HG02852 (cell line): ENCODE data around the gene WDCP.
"Not testable (repeated sequence)": the region's sequence is repeated elsewhere in the genome, so short reads cannot be mapped to it uniquely, and the experiment has no call there.

Experiments used
- ATAC-seq: cut with Tn5 transposase; IDR thresholded peaks from one replicate; pipeline ENCODE4 v1.9.1; 2021; ENCODE audit warnings: mild to moderate bottlenecking, moderate library complexity; ENCODE audit not compliant: unreplicated experiment

The WDCP gene

DNA sequence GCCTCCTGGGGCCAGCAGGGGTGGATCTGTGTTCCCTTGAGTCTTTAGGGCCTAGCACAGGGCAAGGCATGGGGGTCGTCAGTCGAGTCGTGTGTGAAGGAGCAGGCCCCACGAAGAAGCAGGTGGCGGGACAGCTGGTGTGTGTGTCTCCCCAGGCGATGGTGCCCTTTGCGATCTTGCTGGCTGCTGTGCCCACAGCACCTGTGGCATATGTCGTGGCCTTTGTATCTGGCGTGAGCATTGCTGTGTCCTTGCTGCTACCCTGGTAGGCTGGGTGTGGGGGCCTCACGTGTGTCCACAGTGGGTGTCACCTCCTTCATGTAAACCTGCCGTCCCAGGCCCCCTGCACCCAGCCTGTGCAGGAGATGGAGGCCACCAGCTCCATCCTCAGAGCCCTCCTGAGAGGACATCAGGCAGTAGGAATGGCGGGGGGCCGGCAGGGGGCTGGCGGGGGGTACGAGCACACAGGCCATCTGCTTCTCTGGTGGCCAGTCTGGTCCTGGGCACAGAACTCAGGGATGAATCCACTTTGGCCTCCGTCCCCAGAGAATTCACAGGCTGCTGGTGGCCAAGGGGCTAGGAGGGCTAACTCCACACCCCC, 24.1 kb downstream of the WDCP start:
- no peak for ATAC-seq

DNA sequence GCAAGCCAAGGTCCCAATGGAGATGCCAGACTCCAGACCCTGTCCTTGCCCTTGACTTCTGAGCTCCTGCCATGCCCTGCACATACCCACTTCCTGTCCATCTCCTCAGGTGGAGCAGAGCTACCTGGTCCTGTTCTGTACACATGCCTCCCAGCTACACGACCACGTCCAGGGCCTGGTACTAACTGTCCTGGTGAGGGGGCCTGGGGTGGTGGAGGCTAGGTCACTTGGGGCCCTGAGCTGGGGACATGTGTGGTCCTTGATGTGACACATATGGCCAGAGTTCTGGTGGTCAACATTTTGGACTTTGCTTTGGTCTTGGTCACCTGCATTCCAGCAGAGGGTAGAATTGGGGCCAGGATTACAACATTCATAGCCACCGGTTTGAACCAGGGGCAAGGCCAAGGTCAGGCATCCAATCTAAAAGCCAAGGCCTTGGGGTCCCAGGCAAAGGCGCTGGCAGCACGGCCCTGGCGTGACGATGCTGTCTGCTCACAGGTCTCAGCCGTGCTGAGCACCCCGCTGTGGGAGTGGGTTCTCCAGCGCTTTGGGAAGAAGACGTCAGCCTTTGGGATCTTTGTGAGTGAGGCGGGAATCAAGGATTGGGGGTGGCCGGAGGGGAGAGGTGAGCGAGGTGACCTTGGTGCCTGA, 24.7 kb downstream of the WDCP start:
- no peak for ATAC-seq

DNA sequence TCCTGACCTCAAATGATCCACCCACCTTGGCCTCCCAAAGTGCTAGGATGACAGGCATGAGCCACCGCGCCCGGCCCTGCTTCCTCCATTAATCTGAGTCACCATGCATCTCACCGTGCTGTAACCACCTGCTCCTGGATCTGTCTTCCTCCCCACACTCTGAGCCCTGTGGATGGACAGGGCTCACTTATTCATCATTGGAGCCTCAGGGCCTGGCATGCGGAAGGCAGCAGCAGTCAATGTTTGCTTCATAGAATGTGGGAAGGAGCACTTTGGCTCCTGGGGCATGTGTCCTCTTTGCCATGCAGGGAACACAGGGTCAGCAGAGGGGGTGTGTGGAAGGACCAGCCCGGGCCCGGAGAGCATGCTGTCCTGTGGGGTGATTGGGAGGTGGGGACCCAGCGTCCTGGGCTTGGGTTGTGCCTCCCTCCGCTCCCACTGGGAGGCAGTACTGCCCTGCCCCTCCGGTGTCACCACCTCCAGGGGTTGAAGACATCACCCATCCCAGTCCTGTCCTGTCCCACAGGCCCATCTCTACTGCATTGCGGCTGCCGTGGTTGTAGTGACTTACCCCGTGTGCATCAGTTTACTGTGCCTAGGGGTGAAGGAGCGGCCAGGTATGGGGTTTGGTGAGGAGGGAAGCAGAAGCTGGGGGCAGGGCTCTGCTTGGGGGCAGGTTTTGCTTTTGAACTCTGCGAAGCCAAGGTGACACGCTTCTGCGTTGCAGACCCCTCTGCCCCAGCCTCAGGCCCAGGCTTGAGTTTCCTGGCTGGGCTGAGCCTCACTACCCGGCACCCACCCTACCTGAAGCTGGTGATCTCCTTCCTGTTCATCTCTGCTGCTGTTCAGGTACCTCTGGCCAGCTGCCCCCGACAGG, 25.8 kb downstream of the WDCP start:
- no peak for ATAC-seq

DNA sequence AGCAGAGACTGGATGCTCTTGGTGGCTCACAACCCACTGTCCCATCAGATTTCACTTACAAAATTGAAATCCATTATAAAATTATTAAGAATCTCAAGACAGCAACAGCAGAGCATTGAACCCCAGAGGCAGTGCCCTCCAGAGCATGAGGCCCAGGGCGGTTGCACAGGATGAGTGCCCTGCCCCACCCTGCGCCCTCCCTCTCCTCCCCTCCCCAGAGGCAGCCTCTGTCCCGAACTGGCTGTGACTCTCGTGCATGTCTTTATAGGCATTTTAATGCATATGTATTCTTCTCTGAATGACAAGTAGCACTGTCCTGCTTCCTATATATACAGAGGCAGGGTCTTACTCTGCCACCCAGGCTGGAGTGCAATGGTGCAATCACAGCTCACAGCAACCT, 26.9 kb downstream of the WDCP start:
- no peak for ATAC-seq

DNA sequence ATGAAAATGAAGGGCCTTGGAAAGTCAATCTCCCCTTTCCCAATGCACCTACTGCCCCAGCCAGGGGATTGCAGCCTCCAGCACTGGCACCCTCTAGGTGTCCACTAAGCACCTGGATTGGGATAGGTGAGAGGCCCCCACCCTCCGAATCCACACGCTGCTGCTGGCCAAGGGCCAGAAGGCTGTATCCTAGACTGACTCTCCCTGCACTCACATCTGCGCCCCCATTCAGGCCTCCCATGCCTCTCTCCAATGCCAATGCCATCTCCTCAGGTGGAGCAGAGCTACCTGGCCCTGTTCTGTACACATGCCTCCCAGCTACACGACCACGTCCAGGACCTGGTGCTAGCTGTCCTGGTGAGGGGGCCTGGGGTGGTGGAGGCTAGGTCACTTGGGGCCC, 27.5 kb downstream of the WDCP start:
- no peak for ATAC-seq

DNA sequence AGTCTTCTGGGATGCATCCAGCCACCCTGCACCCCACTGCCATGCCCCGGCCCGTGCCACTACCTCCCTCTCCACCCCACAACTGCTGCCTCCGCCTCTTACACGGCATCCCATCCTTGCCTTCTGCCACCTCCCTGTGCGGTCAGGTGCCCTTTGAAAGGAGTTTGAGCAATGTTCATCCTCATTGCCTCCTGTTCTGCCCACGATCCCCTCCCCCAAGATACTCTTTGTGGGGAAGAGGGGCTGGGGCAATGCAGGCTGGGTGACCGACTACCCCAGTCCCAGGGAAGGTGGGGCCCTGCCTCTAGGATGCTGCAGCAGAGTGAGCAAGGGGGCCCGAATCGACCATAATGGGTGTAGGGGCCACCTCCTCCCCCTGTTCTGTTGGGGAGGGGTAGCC, 28.9 kb downstream of the WDCP start:
- ATAC-seq = no peak

DNA sequence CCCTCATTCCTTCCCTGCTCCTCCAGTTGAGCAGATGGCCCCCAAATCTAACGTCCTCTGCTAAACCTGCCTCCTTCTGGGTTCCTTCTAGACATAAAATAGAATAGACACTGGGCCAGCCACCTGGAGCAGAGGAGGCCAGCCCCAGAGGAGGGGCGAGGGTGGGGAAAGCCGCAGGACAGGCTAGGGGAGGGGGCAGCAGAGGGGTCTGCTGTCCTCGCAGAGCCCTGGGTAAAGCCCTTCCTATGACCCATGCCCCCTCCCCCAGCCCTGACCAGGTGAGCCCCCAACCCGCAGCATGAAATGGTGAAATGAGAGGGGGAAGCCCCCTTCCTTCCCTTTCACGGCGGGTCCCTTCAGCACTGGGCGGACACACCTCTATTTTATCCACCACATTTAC, 29.5 kb downstream of the WDCP start:
- ATAC-seq = no peak

DNA sequence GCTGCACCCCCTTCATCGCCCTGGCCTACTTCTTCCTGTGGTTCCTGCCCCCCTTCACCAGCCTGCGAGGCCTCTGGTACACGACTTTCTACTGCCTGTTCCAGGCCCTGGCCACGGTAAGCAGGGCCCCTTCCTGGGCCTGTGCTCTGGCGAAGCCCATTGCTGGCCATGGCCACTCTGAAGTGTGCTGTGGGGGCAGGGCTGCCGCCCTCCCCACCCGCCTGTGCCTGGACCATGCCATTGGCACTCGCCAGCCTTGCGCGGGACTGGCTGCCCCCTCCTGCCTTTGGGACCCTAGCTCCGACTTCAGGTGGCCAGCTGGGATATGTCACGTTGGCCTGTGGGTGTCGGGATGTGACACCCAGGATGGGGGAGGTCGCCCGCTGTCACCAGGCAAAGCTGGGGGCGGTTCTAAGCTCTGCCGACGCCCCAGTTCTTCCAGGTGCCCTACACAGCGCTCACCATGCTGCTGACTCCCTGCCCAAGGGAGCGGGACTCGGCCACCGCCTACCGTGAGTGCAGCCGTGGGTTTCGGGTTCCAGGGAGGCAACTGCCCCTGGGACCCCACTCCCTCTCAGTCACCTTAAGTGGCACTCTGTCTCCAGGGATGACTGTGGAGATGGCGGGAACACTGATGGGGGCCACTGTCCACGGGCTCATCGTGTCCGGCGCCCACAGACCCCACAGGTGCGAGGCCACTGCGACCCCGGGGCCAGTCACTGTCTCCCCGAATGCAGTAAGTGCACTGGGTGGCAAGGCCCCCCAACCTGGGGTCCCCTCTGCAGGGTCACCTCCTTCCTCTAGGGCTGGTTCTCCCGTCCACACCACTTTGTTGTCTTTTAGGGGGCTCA, 30.1 kb downstream of the WDCP start:
- no peak for ATAC-seq

DNA sequence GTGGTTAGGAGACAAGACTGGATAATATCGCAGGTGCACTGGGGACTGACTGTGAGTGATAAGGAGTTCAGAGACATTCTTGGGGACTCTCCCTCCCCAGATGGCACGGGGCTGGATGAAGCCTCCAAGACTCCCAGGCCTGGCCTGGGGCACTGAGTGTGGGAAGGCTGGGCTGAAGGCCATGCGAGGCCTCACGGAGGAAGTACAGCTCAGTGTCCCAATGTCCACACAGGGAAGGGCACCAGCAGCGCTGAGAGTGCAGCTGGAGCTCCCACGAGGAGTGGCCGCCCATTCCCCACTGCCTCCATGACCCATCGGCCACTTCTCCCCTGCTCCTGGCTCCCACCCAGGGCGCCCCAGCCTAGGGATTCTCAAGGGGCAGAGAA, 30.8 kb downstream of the WDCP start:
- ATAC-seq = no peak

DNA sequence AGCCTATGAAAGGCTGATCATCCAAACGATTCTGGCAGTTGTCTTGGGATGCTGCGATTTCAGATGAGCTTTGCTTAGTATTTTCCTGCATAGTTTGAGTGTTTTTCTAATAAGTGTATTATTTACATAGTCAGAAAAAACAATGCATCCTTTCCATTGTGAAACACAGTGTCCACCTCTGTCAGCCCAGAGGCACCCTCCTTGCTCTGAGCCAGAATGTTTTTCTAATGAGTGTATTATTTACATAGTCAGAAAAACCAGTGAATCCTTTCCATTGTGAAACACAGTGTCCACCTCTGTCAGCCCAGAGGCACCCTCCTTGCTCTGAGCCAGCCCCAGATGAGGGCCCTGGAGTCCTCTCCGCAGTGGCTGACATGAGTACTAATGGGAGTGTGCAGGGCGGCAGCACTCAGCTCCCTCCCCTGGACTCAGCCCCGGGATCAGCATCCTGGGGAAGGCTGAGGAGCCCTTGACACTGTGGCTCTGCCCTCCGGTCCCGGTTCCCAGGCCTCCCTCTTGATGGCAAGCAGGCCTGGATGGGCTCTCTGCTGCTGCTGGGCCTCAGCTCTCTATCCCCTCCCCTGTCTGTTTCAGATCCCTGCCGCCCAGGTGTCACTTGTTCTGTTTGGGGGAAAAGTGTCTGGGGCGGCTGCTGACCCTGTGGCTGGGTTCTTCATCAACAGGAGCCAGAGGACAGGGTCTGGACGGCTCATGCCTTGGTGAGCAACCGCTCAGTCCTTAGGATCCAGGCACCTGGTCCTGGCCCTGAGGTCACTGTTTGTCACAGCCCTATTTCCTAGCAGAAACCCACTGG, 31.4 kb downstream of the WDCP start:
- ATAC-seq = no peak

DNA sequence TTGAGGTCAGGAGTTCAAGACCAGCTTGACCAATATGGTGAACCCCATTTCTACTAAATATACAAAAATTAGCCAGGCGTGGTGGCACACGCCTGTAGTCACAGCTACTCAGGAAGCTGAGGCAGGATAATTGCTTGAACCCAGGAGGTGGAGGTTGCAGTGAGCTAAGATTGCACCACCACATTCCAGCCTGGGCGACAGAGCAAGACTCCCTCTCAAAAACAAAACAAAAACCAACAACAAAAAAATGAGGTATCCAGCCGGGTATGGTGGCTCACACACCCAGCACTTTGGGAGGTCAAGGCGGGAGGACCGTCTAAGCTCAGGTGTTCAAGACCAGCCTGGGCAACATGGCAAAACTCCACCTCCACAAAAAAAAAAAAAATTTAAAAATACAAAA, 32.3 kb downstream of the WDCP start:
- not testable (repeated sequence) for ATAC-seq

DNA sequence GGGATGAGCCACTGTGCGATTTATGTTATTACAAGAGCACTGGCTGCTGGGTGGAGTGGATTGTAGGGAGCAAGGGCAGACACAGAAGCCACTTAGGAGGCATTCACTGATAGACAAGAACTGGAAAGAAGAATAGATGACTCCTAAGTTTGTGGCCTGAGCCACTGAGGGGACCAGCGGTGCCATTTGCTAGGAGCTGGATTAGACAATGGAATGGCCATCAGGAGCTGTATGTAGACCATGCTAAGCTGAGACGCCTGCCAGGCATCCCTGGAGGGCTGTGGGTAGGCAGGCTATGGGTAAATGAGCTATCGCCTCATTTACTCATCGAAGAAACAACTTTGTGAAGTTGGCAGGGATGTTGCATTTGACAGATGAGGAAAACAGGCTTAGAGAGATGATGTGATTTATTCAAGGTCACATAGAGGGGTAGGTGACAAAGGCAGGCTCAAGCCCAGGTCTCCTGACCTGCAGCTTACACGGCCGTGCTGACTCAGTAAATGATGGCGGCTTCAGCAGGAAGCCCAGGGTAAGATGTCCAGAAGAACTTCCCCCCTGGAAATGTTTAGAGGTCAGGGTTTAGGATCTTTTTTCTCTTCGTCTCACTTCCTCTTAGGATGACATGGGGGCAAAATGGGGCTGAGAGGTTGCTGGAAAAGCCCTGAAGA, 34.5 kb downstream of the WDCP start:
- no peak for ATAC-seq

DNA sequence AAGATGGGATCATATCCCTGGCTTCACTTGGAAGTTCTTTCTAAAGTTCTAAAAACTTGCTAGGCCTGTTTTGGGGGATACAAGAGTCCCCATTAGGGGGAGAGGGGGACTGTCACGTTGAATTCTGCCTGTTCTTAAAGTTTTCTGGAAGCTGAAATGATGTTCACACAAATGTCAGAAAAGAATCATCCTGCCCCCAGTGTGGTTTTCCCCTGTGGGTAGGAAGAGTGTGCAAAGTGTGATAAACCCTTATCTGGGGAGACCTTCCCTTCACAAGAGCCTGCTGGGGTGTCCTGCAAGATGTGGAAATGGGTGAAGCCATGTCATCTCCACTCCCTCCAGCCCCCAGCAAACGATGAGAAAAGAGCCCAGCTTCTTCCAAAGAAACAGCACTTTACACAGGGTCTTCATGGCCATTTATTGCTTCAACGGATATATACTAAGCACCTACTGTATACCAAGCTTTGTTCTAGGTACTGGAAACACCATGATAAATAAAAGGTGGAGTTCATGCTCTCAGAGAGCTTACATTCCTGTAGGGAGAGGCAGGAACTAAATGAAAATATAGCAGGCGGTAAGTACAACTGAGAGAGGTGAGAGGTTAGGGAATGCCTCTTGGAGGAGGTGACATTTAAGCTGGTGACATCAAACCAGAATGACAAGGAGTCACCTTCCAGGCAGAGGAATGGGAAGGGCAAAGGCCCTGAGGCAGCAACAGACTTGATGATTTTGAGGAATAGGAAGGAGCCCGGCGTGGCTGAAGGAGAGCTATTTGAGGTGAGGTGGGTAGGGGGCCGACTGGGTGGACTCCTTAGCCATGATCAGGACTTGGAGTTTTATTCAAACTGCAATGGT, 35.7 kb downstream of the WDCP start:
- no peak for ATAC-seq

DNA sequence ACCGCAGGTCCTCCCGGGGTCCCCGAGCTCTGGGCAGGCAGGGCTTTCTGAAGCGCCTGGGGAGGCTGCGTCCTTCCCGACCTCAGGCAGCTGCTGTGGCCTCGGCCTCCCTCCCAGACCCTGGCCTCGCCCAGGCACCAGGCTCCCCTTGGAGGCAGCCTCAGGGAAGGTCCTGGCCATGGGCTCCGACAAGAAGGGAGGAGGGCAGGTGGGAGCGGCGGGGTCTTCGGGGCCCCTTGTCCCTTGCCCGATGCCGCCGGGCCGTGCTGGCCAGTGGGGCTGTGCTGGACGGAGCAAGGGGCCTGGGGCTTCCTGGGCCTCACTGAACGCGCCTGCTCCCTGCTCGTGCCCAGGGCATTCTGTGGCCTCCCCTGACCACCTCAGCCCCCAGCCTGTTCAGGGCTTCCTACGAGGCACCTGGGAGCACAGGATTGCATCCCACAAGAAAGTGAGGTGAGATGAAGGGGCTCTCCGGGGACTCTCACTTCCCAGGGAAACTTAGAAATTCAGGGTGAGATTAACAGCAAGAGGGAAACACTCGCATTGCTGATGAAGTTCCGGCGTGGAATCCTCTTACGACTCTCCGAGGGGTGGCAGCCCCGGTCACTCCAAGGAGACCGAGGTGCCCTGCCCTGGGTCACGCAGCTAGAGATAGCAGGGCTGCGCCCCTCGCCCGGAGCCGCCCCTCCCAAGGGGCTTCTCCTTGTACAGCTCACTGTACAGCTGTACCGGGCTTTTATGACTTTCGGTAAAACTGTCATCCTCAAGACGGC, 36.5 kb downstream of the WDCP start:
- ATAC-seq = no peak

DNA sequence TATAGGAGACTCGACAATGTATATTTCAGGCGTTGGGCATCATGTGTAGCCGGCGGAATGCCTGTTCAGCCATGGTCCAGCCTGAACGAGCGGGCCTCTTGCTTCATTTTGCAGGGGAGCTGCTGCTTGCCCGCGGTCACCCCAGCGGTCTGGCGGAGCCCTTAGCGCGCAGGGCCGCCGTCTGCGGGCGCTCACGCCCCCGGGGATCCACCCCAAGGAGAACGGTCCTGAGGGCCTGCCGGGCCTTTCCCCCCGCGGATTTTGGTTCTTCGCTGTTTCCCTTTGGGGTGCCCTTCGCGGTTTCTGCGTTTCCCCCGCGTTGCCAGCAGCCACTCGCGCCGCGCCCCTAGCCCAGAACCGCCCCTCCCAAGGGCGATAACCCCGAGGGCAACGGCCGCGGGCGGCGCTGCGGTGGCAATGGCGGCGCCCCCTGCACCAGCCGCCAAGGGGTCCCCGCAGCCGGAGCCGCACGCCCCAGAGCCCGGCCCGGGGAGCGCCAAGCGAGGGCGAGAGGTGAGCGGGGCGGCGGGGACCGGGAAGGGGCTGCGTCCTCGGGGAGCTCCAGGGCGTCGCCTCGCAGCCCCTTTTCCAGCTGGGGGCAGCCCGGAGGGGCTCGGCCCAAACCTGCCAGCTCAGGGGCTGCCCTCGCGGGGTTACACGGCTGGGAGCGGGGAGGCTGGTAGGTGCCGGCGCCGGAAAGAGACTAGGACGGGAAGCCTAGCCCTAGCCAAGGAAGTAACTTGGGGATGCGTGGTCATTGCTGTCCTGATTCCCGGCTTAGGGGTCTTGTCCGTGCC, 37.3 kb downstream of the WDCP start, which contains the start of gene MFSD2B:
Gene MFSD2B (plus strand): TSS at position 406 of the 797 bp plus-strand sequence. CDS start 12 bp downstream, at position 418.
- no peak for ATAC-seq

DNA sequence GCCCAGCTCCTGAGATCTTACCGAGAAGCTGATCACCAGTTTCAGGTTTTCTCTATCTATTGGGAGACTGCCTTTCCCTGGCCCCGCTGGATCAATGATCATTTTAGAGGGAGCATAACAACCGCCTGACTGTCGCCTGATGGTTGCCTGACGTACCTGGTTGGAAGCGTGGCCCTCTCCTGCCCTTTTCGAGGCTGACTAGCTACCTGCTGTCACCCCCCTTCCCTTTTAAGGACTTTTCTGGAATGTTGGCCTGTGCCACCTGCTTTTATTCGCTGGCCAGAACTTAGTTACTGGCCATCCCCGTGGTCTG, 37.9 kb downstream of the WDCP start:
- ATAC-seq = no peak

DNA sequence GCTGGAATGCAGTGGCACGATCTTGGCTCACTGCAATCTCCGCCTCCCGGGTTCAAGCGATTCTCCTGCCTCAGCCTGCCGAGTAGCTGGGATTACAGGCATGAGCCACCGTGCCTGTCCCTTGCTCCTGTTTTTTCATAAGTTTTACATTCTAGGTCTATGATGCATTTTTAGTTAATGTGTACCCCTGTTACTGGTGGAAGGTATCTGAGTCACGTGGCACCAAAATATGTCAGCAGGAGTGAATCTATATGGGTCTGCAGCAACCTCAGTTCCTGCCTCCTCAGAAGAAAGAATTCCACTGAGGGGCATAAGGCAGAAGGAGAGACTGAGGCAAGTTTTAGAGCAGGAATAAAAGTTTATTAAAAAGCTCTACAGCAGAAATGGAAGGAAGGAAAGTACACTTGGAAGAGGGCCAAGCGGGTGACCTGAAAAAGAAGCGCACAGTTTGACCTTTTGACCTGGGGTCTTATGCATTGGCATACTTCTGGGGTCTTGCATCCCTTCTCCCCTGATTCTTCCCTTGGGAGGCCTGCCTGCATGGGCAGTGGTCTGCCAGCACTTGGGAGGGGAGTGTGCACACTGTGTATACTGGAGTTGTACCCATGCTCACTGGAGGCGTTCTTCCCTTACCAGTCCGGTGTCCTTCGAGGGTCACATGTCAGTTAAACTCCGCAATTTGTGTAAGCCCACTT, 38.4 kb downstream of the WDCP start:
- no peak for ATAC-seq
